HG03175 (cell line): ENCODE results near the gene GTPBP10.
"Not testable (repeated sequence)": the region's sequence is repeated elsewhere in the genome, so short reads cannot be mapped to it uniquely, and the experiment has no call there.

Experiments used
- ATAC-seq: cut with Tn5 transposase; IDR thresholded peaks from one replicate; pipeline ENCODE4 v1.9.1; 2021; ENCODE audit warnings: mild to moderate bottlenecking, moderate library complexity; ENCODE audit not compliant: unreplicated experiment

The GTPBP10 gene

DNA sequence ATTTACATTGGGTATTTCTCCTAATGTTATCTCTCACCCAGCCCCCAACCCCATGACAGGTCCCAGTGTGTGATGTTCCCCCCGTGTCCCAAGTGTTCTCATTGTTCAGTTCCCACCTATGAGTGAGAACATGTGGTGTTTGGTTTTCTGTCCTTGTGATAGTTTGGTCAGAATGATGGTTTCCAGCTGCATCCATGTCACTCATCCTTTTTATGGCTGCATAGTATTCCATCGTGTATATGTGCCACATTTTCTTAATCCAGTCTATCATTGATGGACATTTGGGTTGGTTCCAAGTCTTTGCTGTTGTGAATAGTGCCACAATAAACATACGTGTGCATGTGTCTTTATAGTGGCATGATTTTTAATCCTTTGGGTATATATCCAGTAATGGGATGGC lies 3.5 kb downstream of the GTPBP10 start:
- ATAC-seq: not testable (repeated sequence)

DNA sequence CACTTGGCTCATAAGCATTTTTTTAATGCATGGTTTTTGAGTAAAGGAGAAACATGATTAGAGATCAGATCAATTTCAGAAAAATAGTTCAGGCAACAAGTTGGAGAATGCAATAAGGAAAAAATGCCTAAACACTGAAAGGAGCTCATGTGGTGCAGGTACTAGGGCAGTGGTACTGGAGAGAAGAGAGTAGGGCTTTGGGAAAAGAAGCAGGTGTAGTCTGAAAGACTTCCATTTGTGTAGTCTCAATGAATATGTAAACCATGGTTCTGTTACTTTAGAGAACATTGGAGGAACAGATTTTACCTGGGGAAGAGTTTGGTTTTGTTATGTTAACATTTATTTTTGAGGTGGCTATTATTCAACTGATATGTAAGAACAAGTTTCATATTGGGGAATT lies 5.5 kb downstream of the GTPBP10 start:
- no peak for ATAC-seq

DNA sequence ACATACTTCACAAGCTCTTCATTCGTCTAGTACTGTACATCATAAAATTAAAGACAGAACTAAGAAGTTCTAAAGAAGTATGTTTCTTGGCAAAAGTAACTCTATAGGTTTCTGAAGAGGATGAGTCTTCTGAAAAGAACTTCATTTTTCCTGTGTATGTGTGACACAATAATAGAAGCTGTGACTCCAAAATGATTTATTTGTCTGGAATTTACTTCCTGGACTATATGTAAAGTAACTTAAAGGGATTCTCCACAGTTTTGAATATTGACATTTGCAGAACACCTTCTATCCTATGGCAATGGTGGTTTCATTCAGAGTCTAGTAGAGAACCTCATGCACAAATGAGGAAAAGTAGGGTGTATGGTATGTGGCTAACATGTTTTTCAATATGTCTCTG lies 36.9 kb downstream of the GTPBP10 start:
- no peak for ATAC-seq

DNA sequence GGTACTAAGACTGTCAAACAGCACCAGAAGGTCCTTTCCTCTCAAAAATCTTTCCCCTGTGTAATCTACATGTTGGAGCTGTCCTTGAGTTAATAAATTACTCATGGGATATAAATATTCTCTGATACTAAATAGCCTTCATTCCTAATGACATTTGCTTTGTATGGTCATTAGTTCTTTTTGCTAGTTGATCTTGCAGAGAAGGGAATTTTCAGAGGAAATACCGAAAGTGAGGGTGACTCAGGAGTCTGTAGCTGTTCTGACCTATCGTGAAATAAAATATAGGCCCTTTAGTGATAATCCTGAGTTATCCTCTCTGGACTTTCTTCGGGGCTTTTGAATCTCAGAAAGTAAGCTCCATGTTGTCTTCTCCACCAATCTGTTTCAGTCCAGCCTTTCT lies 37.3 kb downstream of the GTPBP10 start:
- ATAC-seq: no peak

DNA sequence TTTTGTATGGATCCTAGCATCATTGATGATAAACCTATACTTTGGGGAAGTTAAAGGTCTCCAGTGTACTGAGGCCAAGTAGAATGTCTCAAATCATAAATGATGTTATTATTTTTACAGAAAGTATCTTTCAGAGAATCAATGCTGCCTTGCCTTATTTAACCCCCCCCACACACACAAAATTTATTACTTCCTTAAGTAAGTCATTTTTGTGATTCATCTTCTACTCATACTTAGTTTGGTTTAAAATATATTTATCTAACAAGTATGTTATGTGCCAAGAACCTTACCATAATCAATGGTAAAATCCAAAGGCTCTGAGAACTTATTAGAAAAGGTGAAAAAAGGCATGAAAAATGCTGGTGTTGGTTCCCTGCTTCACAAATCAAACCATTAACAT lies 37.9 kb downstream of the GTPBP10 start:
- no peak for ATAC-seq

DNA sequence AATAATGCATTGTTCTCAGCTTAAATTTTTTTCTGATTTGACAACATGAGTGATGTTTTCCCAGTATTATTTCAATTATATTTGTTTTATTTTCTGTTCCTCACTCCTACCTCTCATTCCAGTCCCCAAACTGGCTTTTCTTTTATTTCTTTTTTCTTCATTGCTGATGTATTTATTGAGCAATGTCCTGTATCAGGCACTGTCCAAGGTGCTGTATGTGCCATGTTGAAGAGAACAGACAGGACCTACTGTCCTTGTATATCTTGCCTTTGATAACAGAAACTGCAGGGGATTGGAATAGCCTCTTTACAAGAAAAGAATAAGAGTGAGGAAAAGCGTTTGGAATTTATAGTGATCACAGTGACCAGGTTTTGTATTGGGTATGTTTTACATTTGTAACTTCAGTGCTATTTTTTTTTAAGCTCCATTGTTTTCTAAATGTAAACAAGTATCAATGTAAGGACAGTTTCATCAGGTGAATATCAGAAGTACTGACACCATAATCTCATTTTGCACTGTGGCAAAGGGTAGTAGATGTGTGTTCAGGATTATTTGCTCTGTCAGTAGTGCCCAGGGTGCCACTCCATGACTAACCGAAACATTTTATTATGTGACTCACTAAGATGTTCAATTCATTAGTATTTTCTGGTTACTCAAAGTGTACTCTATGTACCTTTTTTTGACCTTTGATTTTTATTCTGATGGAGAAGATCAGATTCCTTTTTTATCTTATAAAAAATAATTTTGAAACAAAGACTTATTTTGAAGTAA lies 41.1 kb downstream of the GTPBP10 start:
- no peak for ATAC-seq

DNA sequence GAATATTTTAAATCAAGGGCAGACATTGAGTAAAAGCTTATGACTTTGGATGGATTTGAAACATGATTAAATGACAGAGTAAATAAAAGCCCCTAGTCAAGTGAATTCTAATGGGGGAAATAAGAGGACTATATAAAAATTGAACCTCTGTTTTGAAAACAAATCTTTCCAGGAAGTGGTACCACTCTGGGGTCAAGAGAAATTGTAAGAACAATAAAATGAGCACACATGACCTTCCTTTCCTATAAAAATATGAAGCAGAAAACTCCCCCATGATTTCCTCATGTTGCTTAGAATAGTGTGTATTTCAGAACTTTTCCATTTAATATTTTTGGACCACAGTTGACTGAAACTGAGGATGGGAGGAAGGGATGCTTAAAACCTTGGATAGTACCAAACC lies 44.4 kb downstream of the GTPBP10 start:
- ATAC-seq: no peak

DNA sequence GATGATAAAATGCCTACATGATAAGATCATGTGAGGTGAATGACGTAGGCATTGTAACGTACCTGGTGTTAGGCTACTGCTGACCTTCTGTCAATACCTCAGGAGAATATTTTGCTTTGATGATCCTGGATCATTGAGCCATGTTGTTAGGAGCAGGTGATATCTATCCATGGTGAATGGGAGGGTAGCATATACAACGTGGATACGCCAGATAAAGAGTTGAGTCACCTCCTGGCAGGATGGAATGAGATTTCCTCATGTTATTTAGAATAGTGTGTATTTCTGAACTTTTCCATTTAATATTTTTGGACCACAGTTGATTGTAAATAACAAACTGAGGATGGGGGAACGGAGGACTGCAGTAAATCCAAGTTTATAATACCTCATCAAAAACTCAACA lies 45.0 kb downstream of the GTPBP10 start:
- no peak for ATAC-seq

DNA sequence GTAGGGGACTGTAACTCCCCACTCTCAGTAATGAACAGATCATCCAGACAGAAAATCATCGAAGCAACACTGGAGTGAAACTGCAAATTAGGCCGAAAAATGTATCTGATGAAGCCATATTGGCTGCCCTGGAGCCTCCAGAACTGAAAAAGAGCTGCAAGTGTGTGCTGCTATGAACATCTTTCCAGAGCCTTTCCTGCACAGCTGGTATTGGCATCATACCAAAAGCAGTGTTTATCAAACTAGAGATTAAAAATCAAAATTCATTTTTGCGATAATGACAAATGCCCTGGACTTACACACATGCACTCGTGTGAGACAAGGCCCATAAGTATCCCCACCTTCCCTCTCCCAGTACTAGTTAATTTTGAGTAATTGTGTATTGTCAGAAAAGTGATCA lies 49.9 kb downstream of the GTPBP10 start:
- no peak for ATAC-seq

DNA sequence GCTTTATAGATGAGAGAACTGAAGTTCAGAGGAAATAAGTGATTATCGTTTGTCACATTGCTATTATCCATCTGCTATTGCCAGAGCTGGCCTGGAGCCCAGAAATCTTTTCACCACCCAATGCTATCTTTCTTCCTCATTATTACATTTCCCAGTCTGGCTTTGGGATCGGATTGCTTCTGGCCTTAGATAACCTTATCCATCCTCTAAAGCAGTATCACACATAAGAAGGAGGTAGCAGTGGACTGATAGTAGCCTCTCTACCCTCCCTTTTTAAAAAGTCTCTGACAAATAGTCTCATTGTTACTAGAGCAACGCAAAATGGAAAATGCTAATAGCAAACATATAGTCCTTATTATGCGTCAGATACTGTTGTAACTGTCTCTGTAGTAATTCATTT lies 55.5 kb downstream of the GTPBP10 start:
- no peak for ATAC-seq

DNA sequence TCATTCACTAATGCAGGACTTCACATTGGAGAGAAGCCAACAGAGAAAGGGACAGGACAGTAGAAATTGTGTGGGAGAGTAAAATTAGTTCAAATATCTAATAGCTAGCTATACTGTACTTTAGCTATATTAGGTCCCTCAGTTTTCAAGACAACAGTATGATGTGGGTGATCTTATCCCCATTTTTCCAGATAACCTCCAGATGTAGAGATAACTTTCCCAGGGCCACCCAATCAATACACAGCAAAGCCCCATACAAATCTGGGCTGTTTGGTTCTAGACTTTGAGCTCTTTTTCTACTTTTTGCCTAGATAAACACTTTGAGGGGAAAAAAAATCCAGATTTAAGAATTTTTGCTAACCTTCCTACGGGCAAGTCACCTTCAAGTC lies 56.3 kb downstream of the GTPBP10 start:
- no peak for ATAC-seq

DNA sequence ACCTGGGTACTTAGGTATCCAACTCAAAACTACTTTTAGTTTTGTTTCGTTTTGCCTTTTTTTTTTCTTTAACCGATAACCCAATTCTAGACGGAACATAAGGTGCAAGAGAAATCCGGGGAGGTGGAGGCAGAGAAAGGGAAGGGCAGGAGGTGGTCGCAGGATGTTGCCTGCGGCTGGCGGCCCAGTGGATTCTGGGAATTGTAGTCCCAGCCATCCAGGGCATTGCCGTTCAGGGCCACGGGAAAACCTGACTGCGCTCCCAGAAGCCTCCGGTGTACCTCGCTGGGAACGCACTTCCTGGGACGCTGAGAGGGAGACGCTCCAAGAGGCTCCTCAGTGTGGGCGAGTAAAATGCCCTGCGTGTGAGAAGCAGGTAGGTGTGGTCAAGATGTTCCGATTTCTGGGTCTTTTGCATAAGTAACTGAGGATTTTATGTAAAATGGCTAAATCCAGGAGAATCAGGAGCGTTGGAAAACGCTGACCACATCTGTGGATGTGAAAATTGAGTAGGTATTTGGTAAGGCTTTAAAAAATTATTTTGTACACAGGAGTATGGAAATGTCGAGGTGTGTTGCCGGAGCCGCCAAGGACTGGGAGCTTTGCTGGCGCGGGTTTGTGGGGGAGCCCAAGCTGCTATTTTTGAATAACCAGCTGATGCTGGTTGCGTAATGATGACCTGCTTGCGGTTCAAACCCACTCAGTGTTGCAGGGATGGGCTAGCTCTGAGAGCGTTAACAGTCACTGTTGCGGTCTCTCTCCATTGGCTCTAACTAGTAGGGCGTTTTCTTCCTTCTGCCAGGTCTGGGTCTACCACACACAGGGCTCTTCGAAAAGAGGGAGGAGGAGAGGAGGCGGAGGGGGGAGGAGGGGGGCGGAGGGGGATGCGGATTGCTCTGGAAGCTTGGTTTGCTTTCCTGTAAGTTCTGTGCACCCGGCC lies 56.9 kb downstream of the GTPBP10 start, which contains the start of gene CLDN12:
Gene CLDN12 (plus strand): TSS at position 288 of the 940 bp plus-strand sequence. CDS start 9,216 bp downstream, outside the sequence.
- peak; percentile 96 for ATAC-seq

DNA sequence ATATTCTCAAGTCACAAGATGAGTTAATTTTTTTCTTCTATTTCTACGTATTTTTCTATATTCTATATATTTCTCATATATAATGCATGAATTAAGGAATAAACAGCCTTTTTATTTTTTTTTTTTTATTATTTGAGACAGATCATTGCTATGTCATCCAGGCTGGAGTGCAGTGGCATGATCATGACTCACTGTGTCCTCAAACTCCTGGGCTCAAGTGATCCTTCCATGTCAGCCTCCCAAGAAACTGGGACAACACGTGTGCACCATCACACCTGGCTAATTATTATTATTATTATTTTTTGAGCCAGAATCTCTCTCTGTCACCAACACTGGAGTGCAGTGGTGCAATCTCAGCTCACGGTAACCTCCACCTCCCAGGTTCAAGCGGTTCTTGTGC lies 58.3 kb downstream of the GTPBP10 start:
- ATAC-seq: no peak

DNA sequence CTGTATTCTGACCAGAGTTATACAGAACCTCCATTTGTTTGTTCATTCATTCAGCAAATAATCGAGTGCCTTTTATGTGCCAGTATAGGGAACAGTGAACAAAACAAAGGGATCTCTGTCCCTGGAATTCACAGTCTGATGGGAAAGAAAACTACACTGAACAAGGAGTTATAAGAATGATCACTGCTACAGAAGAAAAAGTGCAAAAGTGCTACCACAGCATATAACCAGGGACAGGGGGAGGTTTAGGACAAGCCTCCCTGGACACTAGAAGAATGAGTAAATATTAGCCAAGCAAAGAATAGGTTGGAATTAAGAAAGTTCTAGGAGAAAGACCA lies 60.9 kb downstream of the GTPBP10 start:
- no peak for ATAC-seq

DNA sequence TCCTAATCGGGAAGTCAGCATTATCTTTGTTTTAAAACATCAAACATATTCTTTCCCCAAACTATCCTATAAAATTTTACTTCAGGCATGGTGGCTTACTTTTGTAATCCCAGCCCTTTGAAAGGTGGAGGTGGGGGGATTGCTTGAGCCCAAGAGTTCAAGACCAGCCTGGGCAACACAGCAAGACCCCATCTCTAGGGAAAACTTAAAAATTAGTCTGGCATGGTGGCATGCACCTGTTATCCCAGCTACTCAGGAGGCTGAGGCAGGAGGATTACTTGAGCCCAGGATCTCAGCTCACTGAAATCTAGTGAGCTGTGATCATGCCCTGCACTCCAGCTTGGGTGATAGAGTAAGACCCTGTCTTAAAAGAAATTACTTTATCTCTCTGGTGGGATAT lies 61.6 kb downstream of the GTPBP10 start:
- ATAC-seq: no peak

DNA sequence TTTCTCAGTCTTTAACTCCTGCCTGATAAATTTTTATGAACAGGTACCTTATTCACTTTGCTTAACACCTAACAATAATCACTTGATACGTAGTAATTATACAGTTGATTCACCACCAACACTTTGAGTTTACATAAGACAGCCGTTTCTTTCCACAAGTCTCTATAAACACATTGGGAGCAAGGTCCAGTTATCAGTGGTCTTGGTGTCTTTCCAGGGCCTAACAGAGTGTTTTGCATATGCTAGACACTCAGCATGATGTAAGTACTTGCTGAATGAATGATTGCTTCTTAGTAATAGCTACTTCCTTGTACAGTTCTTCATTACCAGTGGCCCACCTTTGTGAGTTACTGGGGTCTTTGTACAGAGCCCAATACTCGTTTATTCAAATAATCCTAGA lies 63.2 kb downstream of the GTPBP10 start:
- ATAC-seq: no peak

DNA sequence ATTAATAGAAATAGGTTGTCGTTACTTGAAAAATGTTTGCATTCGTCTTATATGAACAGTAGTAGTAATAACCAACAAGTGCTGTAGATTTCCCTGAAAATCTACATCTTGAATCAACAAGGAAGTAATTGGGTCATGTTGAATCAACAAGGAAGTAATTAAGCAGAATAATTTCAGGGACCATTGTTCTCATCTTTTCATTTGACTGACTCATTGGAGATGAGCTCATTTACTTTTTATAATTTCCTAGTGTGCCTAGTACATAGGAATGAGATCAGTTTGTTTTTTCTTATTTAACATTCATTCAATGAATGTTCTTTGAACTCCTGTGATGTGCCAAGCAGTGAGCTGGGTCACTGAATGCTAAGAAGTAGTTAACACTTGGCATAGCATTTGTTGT lies 65.0 kb downstream of the GTPBP10 start:
- no peak for ATAC-seq

DNA sequence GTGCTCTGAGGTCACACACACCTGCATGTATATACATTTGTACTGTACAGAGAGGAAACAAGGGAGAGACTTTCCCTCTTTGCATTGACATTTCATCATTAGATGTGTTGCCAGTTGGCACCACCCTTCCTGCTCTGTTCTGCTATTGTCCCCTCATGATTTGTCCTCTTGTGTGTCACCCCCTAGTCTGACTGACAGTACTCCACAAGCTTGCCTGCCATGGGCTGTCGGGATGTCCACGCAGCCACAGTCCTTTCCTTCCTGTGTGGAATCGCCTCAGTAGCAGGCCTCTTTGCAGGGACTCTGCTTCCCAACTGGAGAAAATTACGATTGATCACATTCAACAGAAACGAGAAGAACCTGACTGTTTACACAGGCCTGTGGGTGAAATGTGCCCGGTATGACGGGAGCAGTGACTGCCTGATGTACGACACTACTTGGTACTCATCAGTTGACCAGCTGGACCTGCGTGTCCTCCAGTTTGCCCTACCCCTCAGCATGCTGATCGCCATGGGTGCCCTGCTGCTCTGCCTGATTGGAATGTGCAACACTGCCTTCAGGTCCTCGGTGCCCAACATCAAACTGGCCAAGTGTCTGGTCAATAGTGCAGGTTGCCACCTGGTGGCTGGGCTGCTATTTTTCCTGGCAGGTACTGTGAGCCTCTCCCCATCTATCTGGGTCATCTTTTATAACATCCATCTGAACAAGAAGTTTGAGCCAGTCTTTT lies 66.1 kb downstream of the GTPBP10 start:
- ATAC-seq: no peak

DNA sequence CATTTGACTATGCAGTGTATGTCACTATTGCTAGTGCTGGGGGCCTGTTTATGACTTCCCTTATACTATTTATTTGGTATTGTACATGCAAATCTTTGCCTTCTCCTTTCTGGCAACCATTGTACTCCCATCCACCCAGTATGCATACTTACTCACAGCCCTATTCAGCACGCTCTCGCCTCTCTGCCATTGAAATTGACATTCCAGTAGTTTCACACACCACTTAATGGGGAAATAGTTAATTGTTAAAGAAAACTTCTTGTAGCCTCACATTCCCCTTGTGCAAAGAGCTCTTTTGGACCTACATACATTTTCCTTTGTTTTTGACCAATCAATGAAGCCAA lies 66.6 kb downstream of the GTPBP10 start:
- no peak for ATAC-seq

DNA sequence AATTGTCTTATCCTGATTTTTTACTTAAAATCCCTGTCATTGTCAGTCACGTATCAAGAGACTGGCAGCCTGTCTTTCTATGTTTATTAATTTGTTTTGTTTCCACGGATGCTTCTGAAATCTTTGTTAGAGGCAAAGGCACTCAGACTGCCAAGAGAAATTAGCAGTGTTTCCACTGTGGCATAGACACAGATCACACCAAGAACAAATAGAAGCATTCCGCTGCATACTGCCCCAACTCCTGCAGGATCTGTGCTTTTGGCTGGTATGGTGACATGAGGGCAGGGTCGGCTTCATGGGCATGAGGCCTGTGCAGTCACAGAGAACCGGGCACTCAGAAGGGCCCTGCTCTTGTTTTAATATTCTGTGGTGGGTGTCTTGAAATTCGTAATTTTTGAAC lies 75.1 kb downstream of the GTPBP10 start:
- no peak for ATAC-seq

DNA sequence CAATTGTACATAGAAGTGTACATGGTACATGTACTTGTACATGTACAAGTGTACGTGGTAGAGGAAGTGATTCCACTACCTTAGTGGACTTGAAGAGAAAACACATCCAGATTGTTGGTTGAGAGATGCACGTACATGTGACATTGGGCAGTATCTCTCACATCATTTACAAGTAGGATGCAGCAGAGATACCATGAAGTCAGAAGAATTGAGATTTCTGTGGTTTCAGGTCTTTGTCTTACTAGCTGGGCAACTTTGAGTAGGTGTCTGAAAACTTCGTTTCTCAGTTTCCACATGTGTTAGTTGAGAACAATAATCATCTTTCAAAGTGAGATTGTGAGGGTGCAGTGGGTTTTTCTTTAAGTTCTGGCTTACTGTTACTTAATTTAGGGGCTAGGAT lies 78.2 kb downstream of the GTPBP10 start:
- ATAC-seq: peak; percentile 70

DNA sequence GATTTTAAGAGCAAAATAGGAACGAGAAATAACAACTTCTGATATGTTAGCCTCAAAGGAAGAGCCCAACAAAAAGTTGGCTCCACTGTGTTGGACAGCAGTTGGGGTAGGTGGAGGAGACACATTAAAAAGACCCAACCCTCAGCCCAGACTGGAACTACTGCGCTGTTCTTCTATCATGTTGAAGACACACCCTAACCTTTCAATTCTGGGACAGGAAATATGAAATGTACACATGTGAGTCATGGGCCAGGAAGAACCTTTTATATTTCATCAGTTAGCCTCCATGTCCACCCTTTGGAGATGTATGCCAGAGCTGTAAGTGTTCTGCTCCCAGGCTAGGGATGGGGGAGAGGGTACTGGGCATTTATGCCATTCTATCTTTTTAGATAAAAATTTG lies 78.9 kb downstream of the GTPBP10 start:
- no peak for ATAC-seq
